ENCODE data around the gene MRTFB.

GRCh38 chr16:14050291-14051027 is 20.7 kb upstream of the MRTFB start:
- no peak for TF ChIP-seq CTCF (IDR thresholded peaks at IDR 0.05)
- TF ChIP-seq POLR2A (IDR thresholded peaks at IDR 0.05) = no peak
- TF ChIP-seq EP300 (IDR thresholded peaks at IDR 0.05; ENCODE audit: low read depth) = no peak
- no peak for TF ChIP-seq POLR2AphosphoS5 (IDR thresholded peaks at IDR 0.05)
